Fibroblast of lung (primary cell): ENCODE measurements around the gene LBR.

Source experiments
- CTCF ChIP-seq, 2 donors: IDR thresholded peaks in 1 of 2; conservative IDR thresholded peaks in 1 of 2; 1 replicate in 1 of 2; 2 replicates in 1 of 2; pipeline ENCODE4 v1.5.1; 2011 to 2012; ENCODE audit warnings: low read length in 2 of 2, control low read depth in 1 of 2, inconsistent platforms in 1 of 2, low read depth in 1 of 2, mild to moderate bottlenecking in 1 of 2
- EZH2 ChIP-seq: IDR thresholded peaks from 2 replicates; pipeline ENCODE4 v1.5.1; 2012; ENCODE audit warnings: low read length, control low read depth, mild to moderate bottlenecking; ENCODE audit errors: missing control alignments

GRCh38 chr1:225400968-225401367 lies 26.9 kb downstream of the LBR start:
- TF ChIP-seq CTCF (conservative IDR thresholded peaks at IDR 0.05 in 1 of 2, IDR thresholded peaks at IDR 0.05 in 1 of 2; ENCODE audit: low read depth in 1 of 2, low read length in 2 of 2): no peak
- TF ChIP-seq EZH2: no peak
